Activated T-helper 9 cell treated with anti-CD3 and anti-CD28 coated beads, Interleukin-2, amount 50 U/mL, for 16 hours (primary cell): Measurements from ENCODE around the gene ZP1.
"Not testable (repeated sequence)": the region's sequence is repeated elsewhere in the genome, so short reads cannot be mapped to it uniquely, and the experiment has no call there.

ENCODE experiments used
- DNase-seq: peaks from one replicate; pipeline ENCODE4 v3.0.0-alpha.2; 2020; ENCODE audit warnings: low read depth

The ZP1 gene

GRCh38 chr11:60866911-60867870 is at the start of gene ZP1:
ZP1 (plus strand) TSS chr11:60867542; CDS start chr11:60867562, 20 bp downstream.
- no peak for DNase-seq

DNA sequence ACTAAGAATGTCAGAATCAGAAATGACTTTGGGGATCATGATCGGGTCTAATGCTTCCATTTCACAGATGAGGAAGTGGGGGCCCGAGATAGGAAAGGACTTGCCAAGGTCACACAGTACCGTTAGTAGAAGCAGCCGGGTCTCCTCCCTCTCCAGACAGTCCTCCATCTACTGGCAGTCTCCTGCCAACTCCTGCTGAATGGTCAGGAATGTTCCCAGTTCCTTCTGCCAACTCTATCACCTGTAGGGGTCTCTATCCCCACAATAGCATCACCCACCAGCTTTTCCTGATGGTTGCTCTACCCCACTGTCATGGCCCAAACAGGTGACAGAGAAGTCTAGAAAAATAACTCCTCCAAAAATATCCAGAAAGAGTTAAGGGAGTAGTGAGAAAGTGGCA is 49.3 kb upstream of the ZP1 start:
- no peak for DNase-seq

DNA sequence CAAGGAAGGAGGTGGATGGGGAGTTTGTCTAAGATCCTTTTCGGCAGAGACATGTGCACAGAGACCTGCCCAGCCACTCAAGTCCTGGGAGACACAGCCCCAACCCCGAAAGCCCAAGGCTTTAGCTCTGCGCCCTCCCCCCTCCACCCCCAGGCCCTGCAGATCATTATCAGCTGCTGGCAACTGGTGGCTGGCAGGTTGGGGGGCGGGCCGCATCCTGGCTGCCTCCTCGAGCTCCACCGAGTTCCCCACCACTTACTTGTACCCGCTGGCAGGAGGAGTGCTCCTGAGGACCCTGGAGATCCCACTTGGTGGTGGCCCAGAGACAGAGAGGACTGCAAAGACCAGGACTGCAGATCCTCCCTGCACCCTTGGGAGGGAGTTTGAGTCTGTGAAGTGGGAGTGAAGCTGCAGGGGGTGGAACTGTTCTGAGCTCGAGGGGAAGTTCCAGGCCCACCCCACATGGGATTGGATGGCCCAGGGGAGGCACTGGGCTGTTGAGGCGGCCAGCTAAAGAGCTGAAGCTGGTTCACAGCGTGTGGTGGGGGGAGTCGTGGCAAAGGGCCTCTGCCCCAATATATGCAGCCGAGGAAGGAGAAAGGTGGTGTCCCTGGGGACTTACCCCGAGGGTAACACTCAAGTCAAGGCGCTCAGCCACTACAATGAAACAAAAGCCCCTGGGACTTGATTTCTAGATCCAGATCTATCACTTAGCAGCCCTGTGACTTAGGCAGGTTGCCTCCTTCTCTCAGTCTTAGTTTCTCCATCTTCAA is 45.3 kb upstream of the ZP1 start:
- no peak for DNase-seq

DNA sequence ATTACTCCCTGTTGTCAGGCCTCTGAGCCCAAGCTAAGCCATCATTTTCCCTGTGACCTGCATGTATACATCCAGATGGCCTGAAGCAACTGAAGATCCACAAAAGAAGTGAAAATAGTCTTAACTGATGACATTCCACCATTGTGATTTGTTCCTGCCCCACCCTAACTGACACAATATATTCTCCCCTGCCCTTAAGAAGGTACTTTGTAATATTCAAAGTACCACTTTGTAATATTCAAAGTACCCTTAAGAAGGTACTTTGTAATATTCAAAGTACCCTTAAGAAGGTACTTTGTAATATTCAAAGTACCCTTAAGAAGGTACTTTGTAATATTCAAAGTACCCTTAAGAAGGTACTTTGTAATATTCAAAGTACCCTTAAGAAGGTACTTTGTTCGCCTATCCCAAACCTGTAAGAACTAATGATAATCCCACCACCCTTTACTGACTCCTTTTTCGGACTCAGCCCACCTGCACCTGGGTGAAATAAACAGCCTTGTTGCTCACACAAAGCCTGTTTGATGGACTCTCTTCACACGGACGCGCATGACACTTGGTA is 43.5 kb upstream of the ZP1 start:
- not testable (repeated sequence) for DNase-seq

DNA sequence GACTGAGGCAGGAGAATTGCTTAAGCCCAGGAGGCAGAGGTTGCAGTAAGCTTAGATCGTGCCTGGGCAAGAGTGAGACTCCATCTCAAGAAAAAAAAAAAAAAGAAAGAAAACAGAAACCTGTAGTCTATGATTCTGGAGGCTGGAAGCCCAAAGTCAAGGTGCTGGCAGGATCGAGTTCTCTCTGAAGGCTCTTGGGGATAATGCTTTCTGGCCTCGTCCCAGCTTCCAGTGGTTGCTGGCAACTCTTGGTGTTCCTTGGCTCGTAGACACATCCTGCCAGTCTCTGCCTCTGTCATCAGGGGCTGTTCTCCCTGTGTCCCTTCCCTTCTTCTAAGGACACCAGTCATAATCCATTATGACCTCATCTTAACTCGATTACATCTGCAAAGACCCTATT is 42.2 kb upstream of the ZP1 start:
- no peak for DNase-seq

GRCh38 chr11:60825790-60826189 is 41.6 kb upstream of the ZP1 start:
- no peak for DNase-seq

DNA sequence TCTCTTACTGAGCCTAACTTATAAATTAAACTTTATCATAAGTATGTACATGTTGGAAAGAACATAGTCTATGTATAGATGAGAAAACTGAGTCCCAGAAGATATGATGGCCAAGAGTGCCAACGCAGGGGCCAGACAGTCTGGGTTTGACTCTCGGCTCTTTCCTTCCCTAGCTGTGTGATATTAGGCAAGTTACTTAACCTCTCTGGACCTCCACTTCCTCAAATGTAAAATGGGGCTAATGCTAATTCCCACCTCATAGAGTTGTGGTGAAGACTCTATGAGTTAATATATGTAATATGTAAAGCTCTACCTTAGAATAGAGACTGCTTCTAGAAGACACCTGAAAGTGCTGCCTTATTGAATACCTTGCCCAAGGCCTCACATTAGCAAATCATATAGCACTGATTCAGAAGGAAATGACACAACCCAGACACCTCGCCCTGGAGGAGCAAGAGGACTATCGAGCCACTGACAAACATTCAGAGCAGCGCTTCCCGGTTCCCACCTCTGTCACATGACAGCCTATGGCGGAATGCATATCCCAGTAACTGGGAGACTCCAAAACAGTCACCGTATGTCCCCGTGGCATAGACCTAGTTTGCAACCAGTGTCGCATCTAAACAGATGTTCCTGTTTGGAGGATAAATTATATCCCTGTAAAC is 36.7 kb upstream of the ZP1 start:
- DNase-seq, result no peak

DNA sequence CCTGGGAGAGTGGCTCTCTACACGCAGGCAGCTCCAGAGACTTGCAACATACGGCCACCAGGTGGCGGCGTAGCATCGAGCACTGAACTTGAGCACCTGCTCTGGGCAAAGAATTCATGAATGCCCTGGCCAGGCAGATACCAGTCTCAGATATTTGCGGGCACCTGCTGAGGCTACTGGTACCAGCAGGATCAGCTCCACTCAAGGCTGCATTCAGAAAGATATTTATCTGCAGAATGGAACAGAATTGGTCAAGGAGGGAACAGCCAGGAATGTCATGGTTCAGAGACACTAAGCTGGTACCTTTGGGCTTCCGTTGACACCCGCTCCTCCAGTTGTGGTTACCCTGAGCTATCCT is 36.2 kb upstream of the ZP1 start:
- peak; percentile 70 for DNase-seq

- DNase-seq, result no peak
These were observed 35.8 kb upstream of the ZP1 start for GRCh38 chr11:60831501-60832079.

DNA sequence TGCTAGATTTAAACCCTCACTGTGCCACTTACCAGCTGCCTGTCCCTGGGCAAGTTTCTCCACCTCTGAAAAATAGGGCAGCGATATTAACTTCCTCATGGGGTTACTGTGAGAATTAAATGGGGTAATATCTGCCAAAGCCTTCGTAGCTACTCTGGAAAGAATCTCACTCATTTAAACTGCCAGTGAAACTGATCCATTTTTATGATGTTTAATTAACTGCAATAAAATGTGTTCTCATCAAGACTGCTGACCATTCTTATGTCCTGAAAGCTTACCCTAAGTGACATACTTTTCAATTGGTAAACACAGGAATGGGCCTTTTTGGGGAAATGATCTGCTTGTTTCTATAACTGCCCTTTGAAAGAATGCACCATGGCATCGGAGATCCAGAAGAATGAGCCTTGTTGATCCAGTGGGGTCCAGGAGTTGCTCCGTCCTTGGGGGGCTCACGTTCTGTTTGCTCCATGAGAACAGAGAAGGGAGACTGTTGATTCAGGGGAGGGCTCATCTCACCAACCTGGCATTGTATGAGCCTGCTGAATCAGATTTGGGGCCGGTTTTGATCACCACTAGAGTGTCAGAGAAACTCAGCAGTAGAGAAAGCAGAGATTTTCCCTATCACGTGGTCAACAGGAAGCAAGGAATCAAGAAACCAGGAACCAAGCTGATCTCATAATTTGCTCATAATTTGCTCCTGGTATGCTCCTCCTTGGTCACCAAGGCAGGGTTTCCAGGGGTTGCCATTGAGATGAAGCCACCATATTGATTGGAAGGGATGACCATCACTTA is 32.4 kb upstream of the ZP1 start:
- DNase-seq, result no peak

GRCh38 chr11:60835534-60835846 is 31.9 kb upstream of the ZP1 start:
- no peak for DNase-seq

- DNase-seq, result no peak
These were observed 30.4 kb upstream of the ZP1 start for GRCh38 chr11:60836866-60837515.

DNA sequence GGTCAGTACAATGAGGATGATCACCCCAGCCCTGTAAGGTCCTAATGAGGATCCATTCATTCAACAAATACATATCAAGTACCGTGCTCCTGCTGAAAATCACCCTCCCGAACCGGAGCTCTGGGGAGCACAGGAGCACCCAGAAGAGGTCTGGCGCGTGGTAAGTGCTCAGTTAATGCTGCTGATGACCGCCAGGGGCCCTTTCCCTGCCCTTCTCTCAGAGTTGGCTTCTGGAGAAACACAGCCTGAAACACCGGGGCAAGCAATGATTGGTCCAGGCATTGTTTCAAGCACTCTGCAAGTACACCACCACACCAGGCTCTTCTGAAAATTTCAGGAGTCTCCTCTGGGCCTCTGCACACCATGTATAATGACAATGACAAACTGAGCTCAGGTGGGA is 29.2 kb upstream of the ZP1 start:
- no peak for DNase-seq

- DNase-seq, result no peak
These were observed 26.6 kb upstream of the ZP1 start for GRCh38 chr11:60840470-60841430.

- peak; percentile 98 for DNase-seq
These were observed 25.3 kb upstream of the ZP1 start, which contains the start of gene CCDC86 for GRCh38 chr11:60841797-60842667. CCDC86 (plus strand) TSS chr11:60842113; CDS start chr11:60842125, 12 bp downstream.

DNA sequence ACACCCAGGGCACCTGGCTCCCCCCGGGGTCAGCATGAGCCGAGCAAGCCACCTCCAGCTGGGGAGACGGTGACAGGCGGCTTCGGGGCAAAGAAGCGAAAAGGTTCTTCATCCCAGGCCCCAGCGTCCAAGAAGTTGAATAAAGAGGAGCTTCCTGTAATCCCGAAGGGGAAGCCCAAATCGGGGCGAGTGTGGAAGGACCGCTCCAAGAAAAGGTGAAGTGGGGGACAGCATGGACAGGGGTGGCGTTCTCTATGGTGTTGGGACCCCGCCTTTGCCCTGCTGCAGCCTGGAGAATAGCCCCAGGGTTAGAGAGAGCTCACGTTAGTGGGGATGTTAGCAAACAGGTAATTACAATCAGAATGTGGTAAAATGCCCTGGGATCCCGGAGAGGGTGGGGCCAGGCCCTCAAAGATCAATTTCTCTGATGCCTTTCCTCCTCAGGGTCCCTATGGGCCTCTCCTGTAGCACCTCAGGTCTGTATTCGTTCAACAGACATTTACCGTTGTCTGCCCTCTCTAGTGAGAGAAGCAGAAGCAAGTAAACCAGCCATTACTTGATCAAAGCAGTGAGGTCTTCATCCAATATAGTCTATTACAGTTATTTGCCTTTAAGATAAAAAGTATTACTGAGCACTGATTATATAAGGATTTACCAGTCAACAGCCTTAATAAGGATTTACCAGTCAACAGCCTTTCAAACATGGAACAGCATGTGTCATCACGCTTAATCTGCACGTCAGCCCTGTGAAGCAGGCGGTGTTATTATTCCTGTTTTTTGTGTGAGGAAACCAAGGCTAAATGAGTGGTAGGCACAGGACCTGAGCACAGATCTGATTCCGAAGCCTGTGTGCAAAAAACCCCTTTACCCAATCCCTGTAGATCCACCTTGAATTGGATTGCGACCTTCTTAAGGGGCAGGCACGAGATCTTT is 24.4 kb upstream of the ZP1 start:
- no peak for DNase-seq
